Measurements from ENCODE around the gene HRH2. TPM values are rescaled to one million over a fixed set of nuclear protein-coding genes. Genes with fewer than 3 reads are reported as not detected.

HRH2 gene
- total RNA-seq, 1 experiment from 2014 or later: 3.3 TPM

DNA sequence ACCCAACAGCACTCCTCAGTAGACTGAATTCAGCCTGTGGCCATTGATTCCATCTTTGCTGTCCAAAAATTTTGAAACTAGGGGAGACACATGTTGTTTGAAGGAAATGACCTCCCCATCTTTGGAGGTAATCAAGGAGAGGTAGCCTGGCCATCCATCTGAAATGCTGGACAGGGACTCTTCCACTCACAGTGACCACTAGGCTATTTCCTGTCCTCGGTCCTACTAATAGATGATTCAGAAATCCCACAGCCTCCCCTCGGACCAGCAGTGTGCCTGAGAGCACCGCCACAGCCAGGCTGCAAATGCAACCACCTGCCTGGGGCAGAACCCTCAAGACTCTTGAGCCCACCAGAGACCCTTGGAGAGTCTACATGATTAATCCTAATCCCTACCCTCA is 12.5 kb downstream of the HRH2 start:
- H3K27ac Mint-ChIP-seq: no peak overlapping the region
- Histone ChIP-seq H2BK15ac (ENCODE audit: low read depth, low read length) (no peak overlapping the region), H3K9ac (ENCODE audit: extremely low read depth, insufficient read length, low read length) (no peak overlapping the region), H4K5ac (ENCODE audit: insufficient read length, low read depth, low read length) (no peak overlapping the region), H3K23ac (ENCODE audit: insufficient read length, low read depth, low read length) (no peak overlapping the region), H3K27me3 (ENCODE audit: insufficient read depth, low read length) (no peaks in the 10 kb centered on the region), H4K8ac (replicated peaks; ENCODE audit: insufficient read length, low read depth, low read length) (no peak overlapping the region), H2BK12ac (ENCODE audit: insufficient read length, low read depth, low read length) (no peak overlapping the region), H3K4ac (ENCODE audit: low read depth, low read length) (no peak overlapping the region), H2BK20ac (ENCODE audit: low read depth, low read length, poor library complexity, severe bottlenecking) (no peak overlapping the region), H3K14ac (ENCODE audit: insufficient read depth, low read length) (no peak overlapping the region), H3T11ph (ENCODE audit: low read length) (no peak overlapping the region), H3K27ac (ENCODE audit: insufficient read length, low read depth, low read length) (no peak overlapping the region), H3K18ac (ENCODE audit: insufficient read length, low read depth, low read length) (no peak overlapping the region), H3K4me1 (ENCODE audit: insufficient read depth, low read length) (no peaks in the 10 kb centered on the region; the same call in 1 of the 2 replicates), H2BK120ac (ENCODE audit: low read depth, low read length, poor library complexity, severe bottlenecking) (no peak overlapping the region), H3K79me2 (ENCODE audit: insufficient read depth, low read length) (no peaks in the 10 kb centered on the region), H3K56ac (ENCODE audit: insufficient read length, low read depth, low read length) (no peak overlapping the region), H2BK5ac (ENCODE audit: insufficient read length, low read length) (no peak overlapping the region), H2AK5ac (ENCODE audit: insufficient read length, low read length) (no peak overlapping the region), H3K23me2 (ENCODE audit: insufficient read length, low read depth, low read length, poor library complexity, severe bottlenecking) (no peaks in the 10 kb centered on the region), H4K91ac (ENCODE audit: insufficient read length, low read depth, low read length) (no peak overlapping the region), H3K4me2 (ENCODE audit: insufficient read depth, insufficient read length, low read length) (no peak overlapping the region), H2AFZ (ENCODE audit: low read length) (no peak overlapping the region), H3K9me3 (ENCODE audit: control insufficient read depth, low read depth, low read length) (no peaks in the 10 kb centered on the region), H3K79me1 (ENCODE audit: insufficient read depth, low read depth, low read length, poor library complexity, severe bottlenecking) (no peaks in the 10 kb centered on the region), H4K20me1 (ENCODE audit: control insufficient read depth, insufficient read depth, insufficient read length) (no peaks in the 10 kb centered on the region)
- H3K4me1 Mint-ChIP-seq: peaks cover 3 to 9% of the 10 kb centered on the region in 2 experiments; a peak in 3 of 4 replicates
- no peak for DNase-seq
- no peaks in the 10 kb centered on the region; the same call in 1 of the 2 replicates for H3K27me3 Mint-ChIP-seq (ENCODE audit: low read depth)
- TF ChIP-seq CTCF (conservative IDR thresholded peaks at IDR 0.05): no peak
- H3K36me3 Mint-ChIP-seq (ENCODE audit: insufficient read depth in 1 of 3, low read depth in 3 of 3): no peaks in the 10 kb centered on the region
- WGBS (ENCODE audit: extremely low coverage, insufficient read length, low lambda C conversion rate): no CpG with 5 or more reads among the region's 3 CpGs
- H3K9me3 Mint-ChIP-seq: no peaks in the 10 kb centered on the region
- H3K4me3 Mint-ChIP-seq: no peak overlapping the region
